Measurements from ENCODE around the gene GRB7.

Gene GRB7

DNA sequence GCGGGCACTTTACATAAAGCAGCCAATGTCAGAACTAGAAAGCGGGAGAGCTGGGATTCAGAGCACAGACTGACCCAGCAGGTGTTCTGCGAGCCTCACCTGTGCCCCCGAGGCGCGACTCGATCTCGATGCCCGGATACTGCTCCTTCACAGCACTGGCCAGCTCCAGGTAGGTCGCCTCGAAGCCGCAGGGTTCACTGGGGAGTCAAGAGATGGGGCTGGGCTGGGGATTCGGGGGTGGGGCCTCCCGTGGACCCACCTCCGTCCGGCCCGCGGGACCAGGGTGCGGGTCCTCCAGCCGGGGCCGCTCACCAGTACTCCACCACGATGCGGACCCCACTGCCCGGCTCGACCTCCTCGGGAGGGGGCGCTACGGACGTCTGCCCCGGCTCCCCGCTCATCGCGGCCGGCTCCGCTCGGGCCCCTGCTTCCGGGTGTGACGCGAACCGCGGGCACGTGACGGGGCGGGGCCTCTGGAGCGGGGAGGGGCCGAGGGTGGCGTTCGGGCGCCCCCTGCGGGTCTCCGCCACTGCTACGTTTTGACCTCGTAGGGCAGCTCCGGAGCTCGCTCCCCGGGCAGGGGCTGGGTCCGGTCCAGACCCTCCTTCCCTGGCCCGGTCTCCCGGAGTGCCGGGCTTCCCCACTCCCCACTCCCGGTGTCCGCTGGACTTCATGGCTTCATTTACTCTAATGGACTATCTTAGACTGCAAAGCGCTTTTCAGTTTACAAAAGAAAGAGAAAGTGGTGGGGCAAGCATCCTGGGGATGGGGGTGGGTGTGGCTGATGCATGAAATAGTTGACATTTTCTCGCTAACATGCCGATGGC is 7.4 kb upstream of the GRB7 start, which contains the start of gene MIEN1:
Gene MIEN1, minus strand, starts transcription at position 438 of the 827 bp plus-strand sequence. Its CDS starts 37 bp downstream, at position 401.
- Histone ChIP-seq H3K9me3 (ENCODE audit: control insufficient read depth in 5 of 5, low read length in 5 of 5) (no peaks in the 10 kb centered on the region), H3K27ac (ENCODE audit: low read depth, low read length) (peak within 1 kb of the TSS; percentile 72), H3K27me3 (ENCODE audit: control insufficient read depth in 5 of 5, insufficient read depth in 4 of 5, low read length in 5 of 5) (no peaks in the 10 kb centered on the region), H3K4me3 (ENCODE audit: low read depth in 1 of 5, low read length in 5 of 5) (peak within 1 kb of the TSS; percentile 69 to 80 (median 79)), H3K36me3 (ENCODE audit: control insufficient read depth in 5 of 5, insufficient read depth in 5 of 5, low read length in 5 of 5) (peaks cover 0 to 34% (median 24%) of the 10 kb centered on the region in 5 donors), H3K9ac (ENCODE audit: low read length in 5 of 5) (peak within 1 kb of the TSS in 4 of 5 donors; percentile 52 to 84 (median 78)), H3K4me1 (ENCODE audit: control insufficient read depth in 5 of 5, insufficient read depth in 5 of 5, low read length in 5 of 5) (peaks cover 3 to 15% (median 10%) of the 10 kb centered on the region in 5 donors)

GRCh38 chr17:39732586-39732985 is 5.2 kb upstream of the GRB7 start:
- H3K4me1 ChIP-seq (ENCODE audit: control insufficient read depth in 5 of 5, insufficient read depth in 5 of 5, low read length in 5 of 5), result peaks cover 3 to 15% (median 12%) of the 10 kb centered on the region in 5 donors
- no peaks in the 10 kb centered on the region for H3K9me3 ChIP-seq (ENCODE audit: control insufficient read depth in 5 of 5, low read length in 5 of 5)

GRCh38 chr17:39735882-39736281 is 1.9 kb upstream of the GRB7 start:
- Histone ChIP-seq H3K27ac (ENCODE audit: low read depth, low read length) (no peak overlapping the region), H3K27me3 (ENCODE audit: control insufficient read depth in 5 of 5, insufficient read depth in 4 of 5, low read length in 5 of 5) (peaks cover 25 to 37% (median 35%) of the 10 kb centered on the region in 5 donors), H3K36me3 (ENCODE audit: control insufficient read depth in 5 of 5, insufficient read depth in 5 of 5, low read length in 5 of 5) (no peaks in the 10 kb centered on the region), H3K9me3 (ENCODE audit: control insufficient read depth in 5 of 5, low read length in 5 of 5) (no peaks in the 10 kb centered on the region), H3K4me3 (ENCODE audit: low read depth in 1 of 5, low read length in 5 of 5) (no peak overlapping the region), H3K4me1 (ENCODE audit: control insufficient read depth in 5 of 5, insufficient read depth in 5 of 5, low read length in 5 of 5) (peaks cover 0 to 22% (median 20%) of the 10 kb centered on the region in 5 donors), H3K9ac (ENCODE audit: low read length in 5 of 5) (no peak overlapping the region)

More at GRCh38 chr17:39732586-39732985, 5.2 kb upstream of the GRB7 start:
- Histone ChIP-seq H3K36me3 (ENCODE audit: control insufficient read depth in 5 of 5, insufficient read depth in 5 of 5, low read length in 5 of 5) (peaks cover 0 to 15% (median 13%) of the 10 kb centered on the region in 5 donors), H3K9ac (ENCODE audit: low read length in 5 of 5) (no peak overlapping the region), H3K27ac (ENCODE audit: low read depth, low read length) (no peak overlapping the region), H3K27me3 (ENCODE audit: control insufficient read depth in 5 of 5, insufficient read depth in 4 of 5, low read length in 5 of 5) (peaks cover 4 to 16% (median 12%) of the 10 kb centered on the region in 5 donors), H3K4me3 (ENCODE audit: low read depth in 1 of 5, low read length in 5 of 5) (no peak overlapping the region)

- Histone ChIP-seq H3K27ac (ENCODE audit: low read depth, low read length) (no peak overlapping the region), H3K36me3 (ENCODE audit: control insufficient read depth in 5 of 5, insufficient read depth in 5 of 5, low read length in 5 of 5) (no peaks in the 10 kb centered on the region), H3K9ac (ENCODE audit: low read length in 5 of 5) (no peak overlapping the region), H3K9me3 (ENCODE audit: control insufficient read depth in 5 of 5, low read length in 5 of 5) (no peaks in the 10 kb centered on the region), H3K4me3 (ENCODE audit: low read depth in 1 of 5, low read length in 5 of 5) (no peak overlapping the region), H3K27me3 (ENCODE audit: control insufficient read depth in 5 of 5, insufficient read depth in 4 of 5, low read length in 5 of 5) (peaks cover 25 to 43% (median 41%) of the 10 kb centered on the region in 5 donors), H3K4me1 (ENCODE audit: control insufficient read depth in 5 of 5, insufficient read depth in 5 of 5, low read length in 5 of 5) (peaks cover 0 to 22% (median 20%) of the 10 kb centered on the region in 5 donors)
These were observed 1.2 kb upstream of the GRB7 start for GRCh38 chr17:39736319-39737165.

DNA sequence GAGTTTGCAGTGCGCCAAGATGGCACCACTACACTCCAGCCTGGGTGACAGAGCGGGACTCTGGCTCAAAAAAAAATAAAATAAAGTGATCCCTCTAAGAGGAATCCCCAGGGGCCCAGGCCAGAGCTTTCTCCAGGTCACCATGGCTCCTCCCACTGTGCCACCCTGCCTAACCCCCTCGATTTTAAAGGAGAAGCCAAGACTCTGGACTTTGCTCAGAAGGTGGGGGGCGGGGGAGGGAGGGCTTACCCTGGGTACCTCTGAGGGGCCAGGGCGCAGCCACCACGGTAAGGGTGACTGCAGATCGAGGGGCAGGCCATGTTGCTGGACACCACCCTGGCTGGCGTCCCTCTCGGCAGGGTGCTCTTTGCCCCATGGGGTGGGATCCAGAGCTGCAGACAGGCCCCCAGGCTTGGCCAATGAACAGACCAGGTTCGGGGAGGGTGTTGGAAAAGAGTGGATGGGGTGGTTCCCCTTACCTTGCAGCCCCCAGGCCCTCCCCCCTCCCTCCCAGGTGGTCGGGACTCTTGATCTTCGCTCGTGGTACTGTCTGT is 455 bp upstream of the GRB7 start:
- H3K36me3 ChIP-seq (ENCODE audit: control insufficient read depth in 5 of 5, insufficient read depth in 5 of 5, low read length in 5 of 5), result no peaks in the 10 kb centered on the region
- H3K4me3 ChIP-seq (ENCODE audit: low read depth in 1 of 5, low read length in 5 of 5), result no peak overlapping the region
- H3K4me1 ChIP-seq (ENCODE audit: control insufficient read depth in 5 of 5, insufficient read depth in 5 of 5, low read length in 5 of 5), result peaks cover 0 to 22% (median 20%) of the 10 kb centered on the region in 5 donors
- H3K27me3 ChIP-seq (ENCODE audit: control insufficient read depth in 5 of 5, insufficient read depth in 4 of 5, low read length in 5 of 5), result peaks cover 25 to 50% (median 46%) of the 10 kb centered on the region in 5 donors
- no peak overlapping the region for H3K9ac ChIP-seq (ENCODE audit: low read length in 5 of 5)
- no peak overlapping the region for H3K27ac ChIP-seq (ENCODE audit: low read depth, low read length)
- no peaks in the 10 kb centered on the region for H3K9me3 ChIP-seq (ENCODE audit: control insufficient read depth in 5 of 5, low read length in 5 of 5)

- Histone ChIP-seq H3K4me3 (ENCODE audit: low read depth in 1 of 5, low read length in 5 of 5) (peak overlapping the region in 1 of 5 donors; percentile 26), H3K27ac (ENCODE audit: low read depth, low read length) (no peak overlapping the region), H3K9me3 (ENCODE audit: control insufficient read depth in 5 of 5, low read length in 5 of 5) (no peaks in the 10 kb centered on the region), H3K4me1 (ENCODE audit: control insufficient read depth in 5 of 5, insufficient read depth in 5 of 5, low read length in 5 of 5) (peaks cover 0 to 22% (median 20%) of the 10 kb centered on the region in 5 donors), H3K9ac (ENCODE audit: low read length in 5 of 5) (no peak overlapping the region), H3K27me3 (ENCODE audit: control insufficient read depth in 5 of 5, insufficient read depth in 4 of 5, low read length in 5 of 5) (peaks cover 25 to 63% (median 57%) of the 10 kb centered on the region in 5 donors), H3K36me3 (ENCODE audit: control insufficient read depth in 5 of 5, insufficient read depth in 5 of 5, low read length in 5 of 5) (no peaks in the 10 kb centered on the region)
These were observed 797 bp downstream of the GRB7 start for GRCh38 chr17:39738568-39738901.

- Histone ChIP-seq H3K9ac (ENCODE audit: low read length in 5 of 5) (peak overlapping the region in 1 of 5 donors; percentile 30), H3K27ac (ENCODE audit: low read depth, low read length) (no peak overlapping the region), H3K27me3 (ENCODE audit: control insufficient read depth in 5 of 5, insufficient read depth in 4 of 5, low read length in 5 of 5) (peaks cover 29 to 67% (median 62%) of the 10 kb centered on the region in 5 donors)
These were observed 1.5 kb downstream of the GRB7 start for GRCh38 chr17:39738983-39739884.

GRCh38 chr17:39739885-39740356 is 2.2 kb downstream of the GRB7 start:
- Histone ChIP-seq H3K4me3 (ENCODE audit: low read depth in 1 of 5, low read length in 5 of 5) (peak overlapping the region in 4 of 5 donors; percentile 11 to 42 (median 29)), H3K27me3 (ENCODE audit: control insufficient read depth in 5 of 5, insufficient read depth in 4 of 5, low read length in 5 of 5) (peaks cover 34 to 72% (median 67%) of the 10 kb centered on the region in 5 donors), H3K9me3 (ENCODE audit: control insufficient read depth in 5 of 5, low read length in 5 of 5) (no peaks in the 10 kb centered on the region), H3K36me3 (ENCODE audit: control insufficient read depth in 5 of 5, insufficient read depth in 5 of 5, low read length in 5 of 5) (no peaks in the 10 kb centered on the region), H3K4me1 (ENCODE audit: control insufficient read depth in 5 of 5, insufficient read depth in 5 of 5, low read length in 5 of 5) (peaks cover 0 to 22% (median 20%) of the 10 kb centered on the region in 5 donors), H3K9ac (ENCODE audit: low read length in 5 of 5) (peak overlapping the region in 1 of 5 donors; percentile 30), H3K27ac (ENCODE audit: low read depth, low read length) (no peak overlapping the region)

More at GRCh38 chr17:39738983-39739884, 1.5 kb downstream of the GRB7 start:
- H3K36me3 ChIP-seq (ENCODE audit: control insufficient read depth in 5 of 5, insufficient read depth in 5 of 5, low read length in 5 of 5), result no peaks in the 10 kb centered on the region
- peak overlapping the region; percentile 11 to 42 (median 29) for H3K4me3 ChIP-seq (ENCODE audit: low read depth in 1 of 5, low read length in 5 of 5)
- H3K4me1 ChIP-seq (ENCODE audit: control insufficient read depth in 5 of 5, insufficient read depth in 5 of 5, low read length in 5 of 5), result peaks cover 0 to 22% (median 20%) of the 10 kb centered on the region in 5 donors
- no peaks in the 10 kb centered on the region for H3K9me3 ChIP-seq (ENCODE audit: control insufficient read depth in 5 of 5, low read length in 5 of 5)
